Neuron (in vitro differentiated cells): ENCODE data around the gene E2F4.
A peak's percentile ranks its signal among the peaks of the same experiment; 100 is the strongest.

ENCODE experiments used
- H2AFZ ChIP-seq: one replicate; pipeline ENCODE4 v1.6.1; 2013; ENCODE audit warnings: low read depth, mild to moderate bottlenecking, inconsistent platforms, low read length, moderate library complexity
- H3K27me3 ChIP-seq: one replicate; pipeline ENCODE4 v1.6.1; 2013; ENCODE audit warnings: low read length; ENCODE audit not compliant: insufficient read depth
- H3K36me3 ChIP-seq: one replicate; pipeline ENCODE4 v1.6.1; 2013; ENCODE audit warnings: low read length; ENCODE audit not compliant: insufficient read depth
- H3K4me1 ChIP-seq: one replicate; pipeline ENCODE4 v1.6.1; 2013; ENCODE audit warnings: low read length; ENCODE audit not compliant: insufficient read depth
- H3K4me3 ChIP-seq: 2 replicates; pipeline ENCODE4 v1.5.1; 2013; ENCODE audit warnings: mild to moderate bottlenecking, low read length, moderate library complexity
- H3K9me3 ChIP-seq: one replicate; pipeline ENCODE4 v1.6.1; 2013; ENCODE audit warnings: low read length

Gene E2F4

DNA sequence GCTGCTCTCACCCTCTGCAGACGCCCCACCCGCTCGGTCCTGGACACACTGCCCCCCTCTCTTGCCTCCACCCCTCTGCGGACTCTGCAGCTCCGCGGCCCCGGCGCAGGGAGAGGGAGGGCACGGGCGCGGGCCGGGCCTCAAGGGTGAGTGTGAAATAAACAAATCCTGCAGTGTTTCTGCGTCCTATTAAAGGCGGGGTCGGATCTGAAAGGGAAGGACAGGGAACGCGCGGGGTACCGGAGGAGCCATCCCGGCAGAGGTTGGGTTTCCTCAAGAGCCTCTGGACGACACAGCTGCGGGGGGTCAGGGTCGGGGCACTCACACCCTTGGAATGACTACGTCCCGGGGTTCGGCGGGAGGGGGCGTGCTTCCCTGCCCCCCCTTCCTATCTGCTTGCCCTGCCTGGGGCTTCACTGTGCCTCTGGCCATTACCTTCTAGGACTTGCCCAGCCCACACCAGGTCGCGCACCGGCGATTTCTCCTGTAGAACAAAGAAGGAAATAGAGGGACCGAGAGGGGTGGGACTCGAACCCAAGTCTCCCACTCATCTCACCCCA lies 27.9 kb upstream of the E2F4 start:
- no peaks in the 10 kb centered on the region for H3K9me3 ChIP-seq
- H3K4me3 ChIP-seq: peak overlapping the region; percentile 43
- H3K36me3 ChIP-seq: no peaks in the 10 kb centered on the region
- peaks cover 91% of the 10 kb centered on the region for H3K27me3 ChIP-seq
- H3K4me1 ChIP-seq: peaks cover 10% of the 10 kb centered on the region
- H2AFZ ChIP-seq: peak overlapping the region; percentile 60

DNA sequence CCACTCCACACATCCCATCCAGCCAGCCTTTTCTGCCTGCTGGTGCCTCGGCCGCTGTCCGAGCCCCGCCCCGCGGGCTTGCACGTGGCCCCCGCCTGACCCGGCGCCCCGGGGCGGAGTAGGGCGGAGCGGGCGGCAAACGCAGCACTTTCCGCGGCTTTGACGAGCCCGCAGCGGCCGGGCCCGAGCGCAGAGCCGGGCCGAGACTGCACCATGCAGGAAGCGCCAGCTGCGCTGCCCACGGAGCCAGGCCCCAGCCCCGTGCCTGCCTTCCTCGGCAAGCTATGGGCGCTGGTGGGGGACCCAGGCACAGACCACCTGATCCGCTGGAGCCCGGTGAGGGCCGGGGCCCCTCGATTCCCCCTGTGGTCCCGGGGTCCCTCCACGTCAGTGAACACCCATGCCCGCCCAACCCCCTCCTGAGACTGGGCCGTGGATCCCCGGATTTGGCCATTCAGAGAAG lies 27.3 kb upstream of the E2F4 start, which contains the start of gene HSF4:
TSS of gene HSF4 (plus strand) at position 147 of the 463 bp plus-strand sequence. CDS start at position 214, 67 bp downstream.
- Histone ChIP-seq H3K4me3 (peak within 1 kb of the TSS; percentile 43), H2AFZ (peak within 1 kb of the TSS; percentile 60), H3K9me3 (no peaks in the 10 kb centered on the region), H3K27me3 (peaks cover 89% of the 10 kb centered on the region), H3K4me1 (peaks cover 13% of the 10 kb centered on the region), H3K36me3 (no peaks in the 10 kb centered on the region)

DNA sequence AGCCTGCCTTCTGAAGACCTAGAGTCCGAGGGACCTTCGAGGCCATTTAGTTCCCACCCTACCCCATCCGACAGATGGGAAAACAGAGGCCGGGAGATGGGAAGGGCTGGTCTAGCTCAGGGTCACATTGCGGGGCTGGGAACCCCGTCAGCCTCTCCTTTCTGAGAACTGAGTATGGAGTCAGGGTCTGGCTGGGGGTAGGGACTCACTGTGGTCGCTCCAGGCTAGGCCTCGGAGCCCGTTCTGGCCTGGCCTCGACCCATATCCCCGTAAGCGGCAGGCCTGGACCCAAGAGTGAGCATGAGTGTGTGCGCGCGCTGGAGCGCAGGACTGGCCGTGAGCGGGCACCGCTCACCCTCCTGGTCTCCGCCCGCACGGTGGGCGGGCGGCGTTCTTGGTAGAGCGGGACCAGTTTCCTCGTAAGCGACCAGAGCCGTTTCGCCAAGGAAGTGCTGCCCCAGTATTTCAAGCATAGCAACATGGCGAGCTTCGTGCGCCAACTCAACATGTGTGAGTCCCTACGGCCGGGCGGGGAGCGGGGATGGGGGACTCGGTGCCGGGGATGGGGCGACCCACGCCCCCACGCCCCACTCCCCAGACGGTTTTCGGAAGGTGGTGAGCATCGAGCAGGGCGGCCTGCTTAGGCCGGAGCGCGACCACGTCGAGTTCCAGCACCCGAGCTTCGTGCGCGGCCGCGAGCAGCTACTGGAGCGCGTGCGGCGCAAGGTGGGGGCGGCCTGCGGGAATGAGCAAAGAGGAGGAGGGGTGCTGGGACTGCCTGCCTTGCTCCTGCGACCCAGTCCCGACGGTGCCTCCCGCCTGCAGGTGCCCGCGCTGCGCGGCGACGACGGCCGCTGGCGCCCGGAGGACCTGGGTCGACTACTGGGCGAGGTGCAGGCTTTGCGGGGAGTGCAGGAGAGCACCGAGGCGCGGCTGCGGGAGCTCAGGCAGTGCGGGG lies 26.6 kb upstream of the E2F4 start:
- Histone ChIP-seq H3K4me1 (peaks cover 19% of the 10 kb centered on the region), H3K4me3 (no peak overlapping the region), H2AFZ (no peak overlapping the region), H3K27me3 (peaks cover 83% of the 10 kb centered on the region), H3K9me3 (no peaks in the 10 kb centered on the region), H3K36me3 (no peaks in the 10 kb centered on the region)

DNA sequence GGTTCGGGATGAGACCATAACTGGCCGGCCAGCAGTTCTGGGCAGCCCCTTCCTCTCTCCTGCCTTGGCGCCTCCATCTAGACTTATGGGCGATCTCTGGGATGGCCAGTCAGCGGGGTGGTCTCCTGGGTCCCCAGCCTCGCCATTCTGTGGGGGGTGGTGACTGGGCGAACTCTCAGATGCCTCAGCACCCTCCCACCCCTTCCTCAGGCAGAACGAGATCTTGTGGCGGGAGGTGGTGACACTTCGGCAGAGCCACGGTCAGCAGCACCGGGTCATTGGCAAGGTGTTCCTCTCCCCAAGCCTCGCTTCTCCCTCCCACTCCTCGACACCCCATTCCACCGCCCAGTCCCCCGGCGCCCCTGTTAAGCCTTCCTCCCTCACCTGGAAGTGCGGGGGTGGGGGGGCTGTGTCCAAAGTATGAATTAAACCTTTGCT lies 25.8 kb upstream of the E2F4 start:
- H3K4me1 ChIP-seq: peaks cover 24% of the 10 kb centered on the region
- peaks cover 82% of the 10 kb centered on the region for H3K27me3 ChIP-seq
- no peaks in the 10 kb centered on the region for H3K36me3 ChIP-seq
- H3K9me3 ChIP-seq: no peaks in the 10 kb centered on the region
- no peak overlapping the region for H2AFZ ChIP-seq
- H3K4me3 ChIP-seq: no peak overlapping the region

DNA sequence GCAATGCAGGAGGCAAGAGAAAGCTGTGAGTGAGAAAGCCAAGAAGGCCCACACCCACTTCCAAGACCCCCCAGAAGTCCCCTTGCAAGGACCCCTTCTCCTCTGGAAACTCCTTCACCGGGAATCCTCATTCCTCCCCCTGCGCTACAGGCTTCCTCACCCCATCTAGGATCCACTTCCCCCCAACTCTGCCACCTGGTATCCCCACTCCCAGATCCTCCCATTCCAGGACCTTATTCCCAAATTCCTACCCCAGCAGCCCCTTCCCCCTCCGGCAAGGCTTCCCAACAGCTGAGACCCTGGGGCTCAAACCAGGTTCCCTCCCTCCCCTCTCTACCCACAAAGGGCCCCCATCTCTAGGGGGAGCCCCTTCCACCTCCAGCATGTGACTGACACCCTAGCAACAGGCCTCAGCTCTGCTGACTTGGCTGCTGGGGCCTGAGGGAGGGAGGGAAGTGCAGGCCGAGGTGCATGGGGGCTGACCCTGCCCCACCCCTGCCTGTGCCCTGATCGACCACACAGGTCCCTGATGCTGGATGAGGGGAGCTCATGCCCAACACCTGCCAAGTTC lies 25.3 kb upstream of the E2F4 start:
- peaks cover 27% of the 10 kb centered on the region for H3K4me1 ChIP-seq
- no peak overlapping the region for H3K4me3 ChIP-seq
- no peaks in the 10 kb centered on the region for H3K36me3 ChIP-seq
- no peak overlapping the region for H2AFZ ChIP-seq
- H3K9me3 ChIP-seq: no peaks in the 10 kb centered on the region
- H3K27me3 ChIP-seq: peaks cover 78% of the 10 kb centered on the region

DNA sequence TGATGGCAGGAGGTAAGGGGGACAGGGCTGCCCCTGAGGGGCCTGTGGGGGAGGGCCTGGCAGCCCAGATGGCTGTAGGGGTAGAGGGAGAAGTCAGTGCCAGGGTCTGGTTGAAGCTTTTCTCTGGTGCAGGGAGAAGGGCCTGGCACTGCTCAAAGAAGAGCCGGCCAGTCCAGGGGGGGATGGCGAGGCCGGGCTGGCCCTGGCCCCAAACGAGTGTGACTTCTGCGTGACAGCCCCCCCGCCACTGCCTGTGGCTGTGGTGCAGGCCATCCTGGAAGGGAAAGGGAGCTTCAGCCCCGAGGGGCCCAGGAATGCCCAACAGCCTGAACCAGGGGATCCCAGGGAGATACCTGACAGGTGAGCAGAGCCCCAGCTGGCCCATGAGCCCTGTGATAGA lies 24.4 kb upstream of the E2F4 start:
- H3K36me3 ChIP-seq: no peaks in the 10 kb centered on the region
- peaks cover 27% of the 10 kb centered on the region for H3K4me1 ChIP-seq
- peaks cover 69% of the 10 kb centered on the region for H3K27me3 ChIP-seq
- H3K9me3 ChIP-seq: no peaks in the 10 kb centered on the region
- H3K4me3 ChIP-seq: no peak overlapping the region
- no peak overlapping the region for H2AFZ ChIP-seq

DNA sequence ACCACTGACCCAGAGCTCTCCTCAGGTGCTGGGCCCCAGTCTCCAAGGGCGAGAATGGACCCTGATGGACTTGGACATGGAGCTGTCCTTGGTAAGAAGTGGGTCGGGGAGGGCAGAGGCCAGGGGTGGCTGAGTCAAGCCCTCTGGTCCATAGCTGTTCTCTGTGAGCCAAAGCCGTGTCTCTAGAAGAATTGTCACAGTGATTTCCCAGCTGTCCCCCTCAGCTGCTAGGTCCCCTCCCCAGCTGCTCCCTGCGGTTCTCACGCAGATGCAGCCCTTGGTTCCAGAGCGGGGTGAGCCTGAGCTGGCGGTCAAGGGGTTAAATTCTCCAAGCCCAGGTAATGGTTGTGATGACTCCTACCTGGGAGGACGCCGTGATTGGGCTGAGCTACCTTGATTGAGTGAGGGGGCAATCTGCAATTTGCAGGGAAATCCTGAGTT lies 22.9 kb upstream of the E2F4 start:
- H2AFZ ChIP-seq: no peak overlapping the region
- H3K27me3 ChIP-seq: peaks cover 56% of the 10 kb centered on the region
- no peak overlapping the region for H3K4me3 ChIP-seq
- H3K9me3 ChIP-seq: no peaks in the 10 kb centered on the region
- no peaks in the 10 kb centered on the region for H3K36me3 ChIP-seq
- peaks cover 28% of the 10 kb centered on the region for H3K4me1 ChIP-seq

DNA sequence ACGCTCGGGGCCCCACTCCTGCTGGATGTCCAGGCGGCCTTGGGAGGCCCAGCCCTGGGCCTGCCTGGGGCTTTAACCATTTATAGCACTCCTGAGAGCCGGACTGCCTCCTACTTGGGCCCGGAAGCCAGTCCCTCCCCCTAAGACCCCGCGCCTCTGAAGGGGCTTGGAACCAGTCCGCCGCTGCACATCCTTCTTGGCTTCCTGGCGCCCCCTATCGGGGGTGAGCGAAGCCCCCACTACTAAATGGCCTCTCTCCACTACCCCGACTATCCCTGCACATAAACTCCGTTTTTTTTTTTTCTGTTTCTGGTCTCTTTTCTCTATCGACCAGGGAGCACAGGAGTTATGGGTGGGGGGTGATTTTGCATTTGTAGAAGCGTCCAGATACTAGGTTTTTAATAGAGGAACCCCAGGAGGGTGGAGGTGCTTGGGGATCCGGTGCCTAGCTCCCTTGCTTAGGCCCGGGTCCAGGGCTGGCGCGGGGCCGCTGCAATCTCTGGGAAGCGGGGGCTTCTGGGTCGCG lies 22.2 kb upstream of the E2F4 start:
- Histone ChIP-seq H3K4me3 (peak overlapping the region; percentile 52), H3K27me3 (peaks cover 50% of the 10 kb centered on the region), H3K36me3 (no peaks in the 10 kb centered on the region), H3K4me1 (peaks cover 34% of the 10 kb centered on the region), H2AFZ (peak overlapping the region; percentile 78), H3K9me3 (no peaks in the 10 kb centered on the region)

DNA sequence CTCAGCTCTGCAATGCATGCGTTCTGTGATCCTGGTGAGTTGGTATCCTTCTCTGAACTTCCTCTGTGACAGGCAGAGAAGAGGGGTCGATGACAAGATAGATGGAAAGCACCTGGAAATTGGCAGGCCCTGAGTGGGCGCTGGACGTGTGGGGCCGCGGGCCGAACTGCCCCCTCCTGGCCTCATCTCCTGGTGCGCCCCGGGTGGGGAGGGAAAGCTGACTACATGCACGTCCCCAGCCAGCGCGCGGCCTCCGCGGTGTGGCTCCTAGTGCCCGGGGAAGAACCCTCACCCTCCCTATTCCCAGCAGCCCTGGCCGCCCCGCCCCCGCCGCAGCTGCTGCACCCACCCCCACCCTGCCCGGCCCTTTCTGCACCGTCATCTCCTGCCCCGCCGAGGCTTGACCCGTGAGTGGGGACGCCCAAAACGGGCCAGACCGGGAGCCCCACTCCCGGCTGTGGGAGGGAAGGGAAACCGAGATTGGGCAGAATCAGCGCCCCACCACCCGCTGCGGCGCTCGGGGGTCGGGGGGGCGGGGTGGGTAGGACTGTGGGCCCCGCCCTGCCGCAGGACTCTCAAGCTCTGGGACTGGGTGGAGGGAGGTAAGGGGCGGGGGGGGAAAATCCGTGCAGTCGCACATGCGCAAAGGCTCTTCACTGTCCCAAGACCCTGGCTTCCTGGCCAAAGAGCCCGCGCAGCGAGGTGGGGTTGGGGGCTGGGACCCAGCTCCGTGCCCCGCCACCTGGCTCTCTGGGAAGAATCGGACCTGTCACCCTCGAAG lies 21.6 kb upstream of the E2F4 start, which contains the start of gene NOL3:
TSS of gene NOL3 (plus strand) at position 371 of the 781 bp plus-strand sequence.
- H3K36me3 ChIP-seq: no peaks in the 10 kb centered on the region
- peaks cover 43% of the 10 kb centered on the region for H3K27me3 ChIP-seq
- H3K4me3 ChIP-seq: peak within 1 kb of the TSS; percentile 52
- H3K4me1 ChIP-seq: peaks cover 39% of the 10 kb centered on the region
- peak within 1 kb of the TSS; percentile 78 for H2AFZ ChIP-seq
- H3K9me3 ChIP-seq: no peaks in the 10 kb centered on the region

DNA sequence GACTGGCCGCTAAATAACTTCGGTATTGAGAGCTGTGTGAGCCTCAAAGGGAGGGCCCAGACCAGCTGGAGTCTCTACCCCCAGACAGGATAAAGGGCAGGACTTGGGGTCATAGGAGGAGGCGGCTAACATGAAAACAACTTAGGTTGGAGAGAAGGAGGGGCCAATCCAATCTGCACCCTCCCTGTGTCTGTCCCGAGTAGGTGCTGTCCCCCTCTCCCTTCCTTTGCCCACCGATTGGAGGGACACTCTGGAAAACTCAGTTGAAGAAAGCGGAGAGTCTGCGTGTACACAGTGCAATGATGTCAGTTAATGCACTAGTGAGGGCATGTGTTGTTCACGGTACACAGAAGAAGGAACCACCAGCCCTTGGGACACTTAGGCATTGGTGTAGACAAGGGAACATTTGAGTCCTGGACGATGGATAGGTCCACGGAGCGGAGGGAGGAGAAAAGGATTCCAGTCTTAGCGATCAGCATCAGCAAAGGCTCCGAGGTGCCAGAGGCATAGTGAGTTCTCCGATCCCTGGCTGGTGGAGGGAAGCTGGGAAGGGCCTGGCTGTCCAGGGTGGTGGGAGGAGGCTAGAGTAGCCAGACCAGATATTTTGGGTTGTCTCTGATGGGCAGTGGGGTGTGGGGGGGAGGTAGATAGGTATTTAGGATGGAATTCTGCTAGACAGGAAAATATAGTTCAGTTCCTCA lies 20.9 kb upstream of the E2F4 start:
- H3K36me3 ChIP-seq: no peaks in the 10 kb centered on the region
- peaks cover 35% of the 10 kb centered on the region for H3K4me1 ChIP-seq
- peak overlapping the region; percentile 52 for H3K4me3 ChIP-seq
- peak overlapping the region; percentile 52 for H2AFZ ChIP-seq
- H3K27me3 ChIP-seq: peaks cover 36% of the 10 kb centered on the region
- no peaks in the 10 kb centered on the region for H3K9me3 ChIP-seq

DNA sequence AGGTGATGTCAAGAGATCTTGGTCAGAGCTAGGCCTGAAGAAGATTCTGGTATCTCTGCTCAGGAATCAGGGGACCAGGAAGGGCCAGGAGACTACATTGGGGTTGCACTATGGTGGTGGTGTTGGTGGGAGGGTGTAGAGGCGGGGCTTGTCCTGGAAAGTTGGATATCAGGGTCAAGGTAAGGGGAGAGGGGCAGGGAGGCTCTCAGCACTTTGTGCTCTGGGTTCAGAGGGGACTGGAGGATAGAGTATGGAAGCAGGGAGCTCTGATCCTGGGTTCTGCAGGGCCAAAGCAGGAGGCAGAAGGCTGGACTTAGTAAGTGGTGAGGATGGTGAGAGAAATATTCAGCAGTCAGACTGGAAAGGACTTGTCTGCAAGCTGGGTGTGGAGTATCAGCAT lies 18.6 kb upstream of the E2F4 start:
- H3K4me1 ChIP-seq: peaks cover 35% of the 10 kb centered on the region
- H3K9me3 ChIP-seq: no peaks in the 10 kb centered on the region
- H2AFZ ChIP-seq: no peak overlapping the region
- H3K27me3 ChIP-seq: peaks cover 13% of the 10 kb centered on the region
- no peaks in the 10 kb centered on the region for H3K36me3 ChIP-seq
- no peak overlapping the region for H3K4me3 ChIP-seq
